ENCODE results near the gene DENND4C.
A peak's percentile ranks its signal among the peaks of the same experiment; 100 is the strongest.
"Not testable (repeated sequence)": the region's sequence is repeated elsewhere in the genome, so short reads cannot be mapped to it uniquely, and the experiment has no call there.

Gene DENND4C

GRCh38 chr9:19266778-19267384 lies 36.4 kb downstream of the DENND4C start:
- Mint-ChIP-seq H3K4me1 (peaks cover 27% of the 10 kb centered on the region), H3K36me3 (peaks cover 25% of the 10 kb centered on the region), H3K27ac (peak overlapping the region; percentile 13)
- H3K9me3 Mint-ChIP-seq, H3K27me3 Mint-ChIP-seq, CTCF ChIA-PET, H3K4me3 Mint-ChIP-seq, DNase-seq: not testable (repeated sequence)

- peaks cover 28% of the 10 kb centered on the region for H3K36me3 Mint-ChIP-seq
- no peak for DNase-seq
- H3K4me3 Mint-ChIP-seq, result no peak overlapping the region
- H3K27ac Mint-ChIP-seq, result no peak overlapping the region
- no peaks in the 10 kb centered on the region for H3K27me3 Mint-ChIP-seq
- H3K9me3 Mint-ChIP-seq, result peaks cover 6% of the 10 kb centered on the region
- CTCF ChIA-PET, result interaction anchor here (1.1 kb wide), 1 partner anchor 195 kb away, joined by 3 read pairs; no protein-coding TSS in a partner anchor
- H3K4me1 Mint-ChIP-seq, result peaks cover 27% of the 10 kb centered on the region
Observed at GRCh38 chr9:19269582-19269981, 39.1 kb downstream of the DENND4C start.

- no peaks in the 10 kb centered on the region for H3K27me3 Mint-ChIP-seq
- peaks cover 27% of the 10 kb centered on the region for H3K4me1 Mint-ChIP-seq
- H3K27ac Mint-ChIP-seq, result no peak overlapping the region
- CTCF ChIA-PET, result no interaction called here
- H3K4me3 Mint-ChIP-seq, result no peak overlapping the region
- H3K36me3 Mint-ChIP-seq, result peaks cover 28% of the 10 kb centered on the region
- H3K9me3 Mint-ChIP-seq, result peaks cover 6% of the 10 kb centered on the region
- DNase-seq, result no peak
Observed at GRCh38 chr9:19270421-19270949, 40.0 kb downstream of the DENND4C start.

- no peak for DNase-seq
- Mint-ChIP-seq H3K36me3 (peaks cover 30% of the 10 kb centered on the region), H3K4me1 (peaks cover 27% of the 10 kb centered on the region), H3K9me3 (peaks cover 6% of the 10 kb centered on the region), H3K27me3 (no peaks in the 10 kb centered on the region), H3K4me3 (no peak overlapping the region), H3K27ac (no peak overlapping the region)
- CTCF ChIA-PET, result no interaction called here
Observed at GRCh38 chr9:19271081-19271480, 40.6 kb downstream of the DENND4C start.

DNA sequence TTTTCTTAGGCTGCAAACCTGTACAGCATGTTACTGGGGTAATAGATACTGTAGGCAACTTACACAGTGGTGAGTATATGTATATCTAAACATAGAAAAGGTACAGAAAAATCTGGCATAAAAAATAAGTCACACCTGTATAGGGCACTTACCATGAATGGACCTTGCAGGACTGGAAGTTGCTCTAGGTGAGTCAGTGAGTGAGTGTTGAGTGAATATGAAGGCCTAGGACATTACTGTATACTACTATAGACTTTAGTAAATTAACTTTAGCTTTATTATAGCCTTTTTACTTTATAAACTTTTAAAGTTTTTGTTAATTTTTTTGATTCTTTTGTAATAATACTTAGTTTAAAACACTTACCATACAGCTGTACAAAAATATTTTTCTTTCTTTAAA lies 51.3 kb downstream of the DENND4C start:
- no peak overlapping the region for H3K4me3 Mint-ChIP-seq
- DNase-seq, result no peak
- no peaks in the 10 kb centered on the region for H3K4me1 Mint-ChIP-seq
- no peak overlapping the region for H3K27ac Mint-ChIP-seq
- H3K9me3 Mint-ChIP-seq, result no peaks in the 10 kb centered on the region
- CTCF ChIA-PET, result no interaction called here
- H3K36me3 Mint-ChIP-seq, result peaks cover 12% of the 10 kb centered on the region
- H3K27me3 Mint-ChIP-seq, result no peaks in the 10 kb centered on the region

DNA sequence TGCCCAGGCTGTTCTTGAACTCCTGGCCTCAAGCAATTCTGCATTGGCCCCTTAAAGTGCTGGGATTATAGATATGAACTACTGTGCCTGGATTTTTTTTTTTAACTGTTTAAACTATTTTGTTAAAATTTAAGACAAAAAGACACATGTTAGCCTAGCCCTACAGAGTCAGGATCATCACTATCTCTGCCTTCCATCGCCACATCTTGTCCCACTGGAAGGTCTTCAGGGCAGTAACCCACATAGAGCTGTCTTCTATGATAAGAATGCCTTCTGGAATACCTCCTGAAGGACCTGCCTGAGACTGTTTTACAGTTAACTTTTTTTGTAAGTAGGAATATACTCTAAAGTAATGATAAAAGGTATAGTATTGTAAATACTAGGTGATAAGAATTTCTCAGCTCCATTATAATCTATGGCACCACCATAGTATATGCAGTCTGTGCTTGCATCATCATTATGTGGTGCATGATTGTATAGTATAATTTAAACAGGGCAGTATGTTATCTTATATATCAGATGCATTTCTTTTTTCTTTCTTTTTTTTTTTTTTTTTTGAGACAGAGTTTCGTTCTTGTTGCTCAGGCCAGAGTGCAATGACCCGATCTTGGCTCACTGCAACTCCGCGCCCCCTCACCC lies 52.7 kb downstream of the DENND4C start:
- Mint-ChIP-seq H3K27ac (no peak overlapping the region), H3K4me1 (no peaks in the 10 kb centered on the region), H3K4me3 (no peak overlapping the region), H3K9me3 (no peaks in the 10 kb centered on the region), H3K36me3 (peaks cover 15% of the 10 kb centered on the region), H3K27me3 (no peaks in the 10 kb centered on the region)
- CTCF ChIA-PET, result no interaction called here
- no peak for DNase-seq

- Mint-ChIP-seq H3K27ac (no peak overlapping the region), H3K36me3 (peaks cover 17% of the 10 kb centered on the region), H3K4me3 (no peak overlapping the region), H3K9me3 (no peaks in the 10 kb centered on the region), H3K4me1 (no peaks in the 10 kb centered on the region), H3K27me3 (no peaks in the 10 kb centered on the region)
- no peak for DNase-seq
- CTCF ChIA-PET, result no interaction called here
Observed at GRCh38 chr9:19284729-19285128, 54.2 kb downstream of the DENND4C start.

DNA sequence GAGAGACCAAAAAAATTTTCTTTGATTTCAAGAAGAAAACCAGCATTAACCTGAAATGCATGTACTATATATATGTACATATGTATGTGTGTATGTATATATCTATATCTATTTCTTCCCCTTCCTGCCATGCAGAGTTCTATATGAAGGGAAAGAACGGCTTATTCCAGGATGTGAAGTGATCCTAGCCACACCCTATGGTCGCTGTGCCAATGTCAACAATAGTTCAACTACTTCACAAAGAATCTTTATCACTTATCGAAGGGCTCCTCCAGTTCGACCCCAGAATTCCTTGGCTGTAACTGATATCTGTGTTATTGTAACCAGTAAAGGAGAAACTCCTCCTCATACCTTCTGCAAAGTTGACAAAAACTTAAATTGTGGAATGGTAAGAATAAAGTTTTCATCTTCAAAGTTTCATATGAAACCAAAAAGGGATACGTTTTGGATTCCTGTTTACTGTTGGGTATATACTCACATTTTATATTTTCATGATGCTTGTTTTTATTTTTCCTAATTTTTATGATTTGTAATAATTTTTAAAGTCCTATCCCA lies 56.2 kb downstream of the DENND4C start:
- Mint-ChIP-seq H3K4me1 (no peaks in the 10 kb centered on the region), H3K36me3 (peaks cover 30% of the 10 kb centered on the region), H3K27ac (no peak overlapping the region), H3K9me3 (no peaks in the 10 kb centered on the region), H3K4me3 (no peak overlapping the region), H3K27me3 (no peaks in the 10 kb centered on the region)
- DNase-seq, result no peak
- CTCF ChIA-PET, result no interaction called here

DNA sequence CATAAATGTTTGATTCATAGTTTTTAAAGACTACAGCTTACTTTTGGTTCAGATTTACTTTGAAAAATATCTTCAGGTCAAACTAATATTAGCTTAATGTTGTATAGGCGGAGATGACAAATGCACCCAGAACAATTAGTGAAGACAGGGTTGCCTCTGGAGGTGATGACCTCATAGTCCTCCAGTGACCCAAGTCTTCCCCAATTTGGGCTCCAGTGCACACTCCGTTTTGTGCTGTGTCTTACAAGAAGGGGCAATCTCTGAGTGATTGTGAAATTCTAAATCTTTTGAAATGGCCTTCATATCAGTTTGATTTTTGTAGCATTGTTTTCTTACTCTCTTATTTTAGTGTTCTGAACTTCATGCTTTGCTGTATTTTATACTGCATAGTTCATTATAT lies 57.6 kb downstream of the DENND4C start:
- CTCF ChIA-PET, result no interaction called here
- Mint-ChIP-seq H3K27me3 (no peaks in the 10 kb centered on the region), H3K4me3 (no peak overlapping the region), H3K36me3 (peaks cover 32% of the 10 kb centered on the region), H3K4me1 (no peaks in the 10 kb centered on the region), H3K27ac (no peak overlapping the region), H3K9me3 (no peaks in the 10 kb centered on the region)
- no peak for DNase-seq

DNA sequence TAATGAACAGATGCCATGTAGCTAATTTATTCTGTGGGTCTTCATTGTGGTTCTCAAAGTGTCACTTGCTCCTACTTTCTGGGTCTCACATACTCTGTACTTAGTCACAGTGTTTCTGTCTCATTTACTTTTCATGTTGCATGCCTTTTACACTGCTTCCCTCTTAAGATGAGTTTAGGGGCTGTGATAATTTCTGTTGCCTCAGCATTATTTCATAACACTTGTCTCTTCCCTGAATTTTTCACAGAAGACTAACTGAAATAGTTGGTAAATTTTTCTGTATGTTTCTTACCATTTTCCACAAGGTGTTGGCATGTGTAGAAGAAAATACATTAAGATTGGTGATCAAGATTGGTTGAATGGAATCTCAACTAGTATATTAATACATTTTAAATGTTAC lies 59.6 kb downstream of the DENND4C start:
- no peak for DNase-seq
- no peak overlapping the region for H3K27ac Mint-ChIP-seq
- CTCF ChIA-PET, result no interaction called here

GRCh38 chr9:19294219-19294618 lies 63.7 kb downstream of the DENND4C start:
- CTCF ChIA-PET, result no interaction called here
- no peaks in the 10 kb centered on the region for H3K9me3 Mint-ChIP-seq
- no peak overlapping the region for H3K4me3 Mint-ChIP-seq
- no peak overlapping the region for H3K27ac Mint-ChIP-seq
- H3K27me3 Mint-ChIP-seq, result no peaks in the 10 kb centered on the region
- no peak for DNase-seq
- peaks cover 37% of the 10 kb centered on the region for H3K36me3 Mint-ChIP-seq
- H3K4me1 Mint-ChIP-seq, result no peaks in the 10 kb centered on the region

More for the DNA sequence above, 59.6 kb downstream of the DENND4C start:
- peaks cover 39% of the 10 kb centered on the region for H3K36me3 Mint-ChIP-seq
- no peaks in the 10 kb centered on the region for H3K9me3 Mint-ChIP-seq
- H3K4me1 Mint-ChIP-seq, result no peaks in the 10 kb centered on the region
- no peak overlapping the region for H3K4me3 Mint-ChIP-seq
- no peaks in the 10 kb centered on the region for H3K27me3 Mint-ChIP-seq

- Mint-ChIP-seq H3K4me3 (no peak overlapping the region), H3K27ac (no peak overlapping the region)
Observed at GRCh38 chr9:19298436-19299000, 68.0 kb downstream of the DENND4C start.

DNA sequence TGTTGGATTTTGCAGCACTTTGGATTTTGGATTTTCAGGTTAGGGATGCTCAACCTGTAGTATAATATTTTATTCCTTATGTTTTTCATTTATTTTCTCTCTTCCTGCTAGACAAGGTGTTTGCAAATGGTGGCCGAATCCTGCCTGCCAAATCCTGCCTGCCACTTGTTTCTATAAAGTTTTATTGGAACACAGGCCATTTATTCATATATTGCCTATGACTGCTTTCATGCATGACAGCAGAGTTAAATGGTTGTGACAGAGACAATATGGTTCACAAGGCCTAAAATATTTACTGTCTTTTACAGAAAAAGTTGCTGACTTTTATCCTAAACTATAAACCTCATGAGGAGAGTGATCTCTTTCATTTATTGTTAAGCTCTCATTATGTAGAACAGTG lies 72.7 kb downstream of the DENND4C start:
- H3K9me3 Mint-ChIP-seq, result no peaks in the 10 kb centered on the region
- no peak overlapping the region for H3K27ac Mint-ChIP-seq
- no peak for DNase-seq
- H3K4me3 Mint-ChIP-seq, result no peak overlapping the region
- peaks cover 36% of the 10 kb centered on the region for H3K36me3 Mint-ChIP-seq
- no peaks in the 10 kb centered on the region for H3K27me3 Mint-ChIP-seq
- no peaks in the 10 kb centered on the region for H3K4me1 Mint-ChIP-seq
- CTCF ChIA-PET, result no interaction called here

More at GRCh38 chr9:19298436-19299000, 68.0 kb downstream of the DENND4C start:
- Mint-ChIP-seq H3K27me3 (no peaks in the 10 kb centered on the region), H3K36me3 (peaks cover 41% of the 10 kb centered on the region), H3K4me1 (no peaks in the 10 kb centered on the region), H3K9me3 (no peaks in the 10 kb centered on the region)
- no peak for DNase-seq
- CTCF ChIA-PET, result no interaction called here

DNA sequence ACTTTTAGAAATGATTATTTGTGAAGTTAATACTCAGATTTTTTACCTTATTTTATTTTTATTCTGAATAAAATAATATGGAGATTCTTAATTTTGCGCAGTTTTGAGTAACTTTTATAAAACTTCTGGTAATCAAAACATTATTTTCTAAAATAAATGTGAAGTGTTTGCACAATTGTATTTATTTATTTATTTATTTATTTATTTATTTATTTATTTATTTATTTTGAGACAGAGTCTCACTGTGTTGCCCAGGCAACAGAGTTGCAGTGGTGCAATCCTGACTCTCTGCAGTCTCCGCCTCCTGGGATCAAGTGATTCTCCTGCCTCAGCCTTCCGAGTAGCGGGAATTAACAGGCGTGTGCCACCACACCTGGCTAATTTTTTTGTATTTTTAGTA lies 76.1 kb downstream of the DENND4C start:
- no peak overlapping the region for H3K27ac Mint-ChIP-seq
- DNase-seq, result no peak
- no peaks in the 10 kb centered on the region for H3K27me3 Mint-ChIP-seq
- H3K36me3 Mint-ChIP-seq, result peaks cover 25% of the 10 kb centered on the region
- CTCF ChIA-PET, result no interaction called here
- H3K4me1 Mint-ChIP-seq, result no peaks in the 10 kb centered on the region
- no peak overlapping the region for H3K4me3 Mint-ChIP-seq
- H3K9me3 Mint-ChIP-seq, result no peaks in the 10 kb centered on the region

- DNase-seq, result no peak
- H3K9me3 Mint-ChIP-seq, result no peaks in the 10 kb centered on the region
- H3K27me3 Mint-ChIP-seq, result no peaks in the 10 kb centered on the region
- no peaks in the 10 kb centered on the region for H3K4me1 Mint-ChIP-seq
- no peak overlapping the region for H3K27ac Mint-ChIP-seq
- peaks cover 13% of the 10 kb centered on the region for H3K36me3 Mint-ChIP-seq
- no peak overlapping the region for H3K4me3 Mint-ChIP-seq
- CTCF ChIA-PET, result no interaction called here
Observed at GRCh38 chr9:19310246-19310645, 79.8 kb downstream of the DENND4C start.
